ENCODE measurements around the gene CYREN. TPM values are rescaled to one million over a fixed set of nuclear protein-coding genes. Genes with fewer than 3 reads are reported as not detected.

The CYREN gene
- total and polyA plus RNA-seq, 9 of the 15 experiments (the other 6 are each of a cell fraction or from before 2014, with no cell fraction given), result 13.9 to 108 (median 88.8) TPM

DNA sequence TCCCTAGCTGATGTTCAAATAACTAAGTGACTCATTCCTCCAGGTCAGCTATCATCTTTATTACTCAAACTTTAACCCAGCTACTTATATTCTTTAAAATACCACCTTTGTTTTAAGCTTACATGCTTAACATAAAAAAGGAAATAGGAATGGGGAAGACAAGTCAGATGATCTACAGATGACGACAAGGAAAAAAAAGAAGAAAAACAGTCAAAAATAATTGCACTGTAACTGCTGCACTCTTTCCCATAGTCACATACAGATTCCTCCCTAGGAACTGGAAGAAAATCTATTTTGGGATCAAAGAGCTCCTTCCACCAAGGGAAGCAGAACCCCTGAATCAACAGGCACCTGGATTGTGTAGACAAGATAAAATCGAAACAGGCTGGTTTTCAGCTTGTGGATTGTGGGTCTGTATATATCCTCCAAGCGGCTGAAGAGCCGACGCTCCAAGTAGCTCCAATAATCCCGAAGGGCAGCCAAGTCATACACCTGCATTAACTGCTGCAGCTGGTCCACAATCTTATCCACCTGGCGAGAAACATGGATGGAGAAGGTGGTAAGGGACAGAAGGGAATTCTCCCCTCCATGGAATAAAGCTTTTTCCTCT is 38.8 kb upstream of the CYREN start:
- no TSS peak for BruUV-seq (replicated peaks)
- DNase-seq (ENCODE audit: extremely low read depth in 1 of 4, low spot score in 3 of 4) (no peak), ATAC-seq (no peak), FAIRE-seq (peak; percentile 54)
- CTCF ChIA-PET (ENCODE audit: low intra/inter-chr PET ratio), result no interaction called here
- no peak for TF ChIP-seq SRSF1 (IDR thresholded peaks at IDR 0.05; ENCODE audit: low read depth, low read length)
- no peak for TF ChIP-seq E2F3 (CRISPR knock-in tag; IDR thresholded peaks at IDR 0.05)
- TF ChIP-seq FOXJ2 (tag; IDR thresholded peaks at IDR 0.05), result no peak
- TF ChIP-seq MIER1 (IDR thresholded peaks at IDR 0.05; ENCODE audit: low read depth), result no peak
- TF ChIP-seq ELF2 (CRISPR knock-in tag; IDR thresholded peaks at IDR 0.05), result no peak
- TF ChIP-seq RNF2 (IDR thresholded peaks at IDR 0.05), result no peak
- TF ChIP-seq SNRNP70 (optimal IDR thresholded peaks at IDR 0.05; ENCODE audit: low read depth, low read length), result no peak
- no peak for TF ChIP-seq MTA1 (IDR thresholded peaks at IDR 0.05; ENCODE audit: borderline replicate concordance)
- TF ChIP-seq MBD2 (IDR thresholded peaks at IDR 0.05; ENCODE audit: borderline replicate concordance, low read depth), result no peak
- TF ChIP-seq, protein P1, sequence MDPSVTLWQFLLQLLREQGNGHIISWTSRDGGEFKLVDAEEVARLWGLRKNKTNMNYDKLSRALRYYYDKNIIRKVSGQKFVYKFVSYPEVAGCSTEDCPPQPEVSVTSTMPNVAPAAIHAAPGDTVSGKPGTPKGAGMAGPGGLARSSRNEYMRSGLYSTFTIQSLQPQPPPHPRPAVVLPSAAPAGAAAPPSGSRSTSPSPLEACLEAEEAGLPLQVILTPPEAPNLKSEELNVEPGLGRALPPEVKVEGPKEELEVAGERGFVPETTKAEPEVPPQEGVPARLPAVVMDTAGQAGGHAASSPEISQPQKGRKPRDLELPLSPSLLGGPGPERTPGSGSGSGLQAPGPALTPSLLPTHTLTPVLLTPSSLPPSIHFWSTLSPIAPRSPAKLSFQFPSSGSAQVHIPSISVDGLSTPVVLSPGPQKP (CRISPR knock-in tag; IDR thresholded peaks at IDR 0.05), result no peak
- TF ChIP-seq, protein P2, sequence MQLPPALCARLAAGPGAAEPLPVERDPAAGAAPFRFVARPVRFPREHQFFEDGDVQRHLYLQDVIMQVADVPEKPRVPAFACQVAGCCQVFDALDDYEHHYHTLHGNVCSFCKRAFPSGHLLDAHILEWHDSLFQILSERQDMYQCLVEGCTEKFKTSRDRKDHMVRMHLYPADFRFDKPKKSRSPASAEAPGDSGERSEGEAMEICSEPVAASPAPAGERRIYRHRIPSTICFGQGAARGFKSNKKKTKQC (CRISPR knock-in tag; IDR thresholded peaks at IDR 0.05), result no peak
- POLR2A ChIA-PET, result interaction anchor here (0.8 to 1.6 kb wide), 6 partner anchors 9 to 154 kb away, joined by 3 to 5 read pairs (median 3); no protein-coding TSS in a partner anchor
- WGBS (ENCODE audit: insufficient coverage, low coverage, missing lambda C conversion rate), result 79% methylated on average over 7 of the region's 7 CpGs
- Histone ChIP-seq H3K9me3 (replicated peaks; ENCODE audit: control insufficient read depth, insufficient read depth, low read depth, low read length) (no peaks in the 10 kb centered on the region), H3K79me2 (ENCODE audit: control insufficient read depth, insufficient read depth, low read length) (no peaks in the 10 kb centered on the region), H3K36me3 (ENCODE audit: control insufficient read depth, insufficient read depth, low read length) (peaks cover 1% of the 10 kb centered on the region; the same call in 1 of the 3 replicates), H3K27me3 (ENCODE audit: control insufficient read depth in 2 of 2, insufficient read depth in 2 of 2, low read length in 2 of 2) (no peaks in the 10 kb centered on the region; a peak in 1 of 5 replicates), H4K20me1 (replicated peaks; ENCODE audit: control insufficient read depth, insufficient read depth, low read length) (no peaks in the 10 kb centered on the region), H3K4me1 (replicated peaks in 1 of 2; ENCODE audit: control insufficient read depth in 2 of 2, insufficient read depth in 2 of 2, low read length in 2 of 2) (peaks cover 16 to 27% of the 10 kb centered on the region in 2 experiments), H3K4me2 (ENCODE audit: insufficient read depth, low read length) (no peak overlapping the region), H3K4me3 (no peak overlapping the region), H2AFZ (ENCODE audit: low read depth, low read length) (no peak overlapping the region), H3K27ac (ENCODE audit: extremely low read depth, low read depth, low read length) (no peak overlapping the region), H3K9me1 (ENCODE audit: control insufficient read depth, insufficient read depth, low read length) (no peaks in the 10 kb centered on the region), H3K9ac (ENCODE audit: insufficient read depth in 1 of 2, low read depth in 2 of 2, low read length in 2 of 2) (no peak overlapping the region)
- in situ Hi-C loops (cut with MboI) (no loop called here), intact Hi-C loops (cut with micrococcal nuclease) (no loop called here)
